ENCODE data around the gene MYL11. TPM values are rescaled to one million over a fixed set of nuclear protein-coding genes. Genes with fewer than 3 reads are reported as not detected.
"Not testable (repeated sequence)": the region's sequence is repeated elsewhere in the genome, so short reads cannot be mapped to it uniquely, and the experiment has no call there.

The MYL11 gene
- total and polyA plus RNA-seq, 3 experiments from 2014 or later = 1.9 to 4.6 (median 2.4) TPM

DNA sequence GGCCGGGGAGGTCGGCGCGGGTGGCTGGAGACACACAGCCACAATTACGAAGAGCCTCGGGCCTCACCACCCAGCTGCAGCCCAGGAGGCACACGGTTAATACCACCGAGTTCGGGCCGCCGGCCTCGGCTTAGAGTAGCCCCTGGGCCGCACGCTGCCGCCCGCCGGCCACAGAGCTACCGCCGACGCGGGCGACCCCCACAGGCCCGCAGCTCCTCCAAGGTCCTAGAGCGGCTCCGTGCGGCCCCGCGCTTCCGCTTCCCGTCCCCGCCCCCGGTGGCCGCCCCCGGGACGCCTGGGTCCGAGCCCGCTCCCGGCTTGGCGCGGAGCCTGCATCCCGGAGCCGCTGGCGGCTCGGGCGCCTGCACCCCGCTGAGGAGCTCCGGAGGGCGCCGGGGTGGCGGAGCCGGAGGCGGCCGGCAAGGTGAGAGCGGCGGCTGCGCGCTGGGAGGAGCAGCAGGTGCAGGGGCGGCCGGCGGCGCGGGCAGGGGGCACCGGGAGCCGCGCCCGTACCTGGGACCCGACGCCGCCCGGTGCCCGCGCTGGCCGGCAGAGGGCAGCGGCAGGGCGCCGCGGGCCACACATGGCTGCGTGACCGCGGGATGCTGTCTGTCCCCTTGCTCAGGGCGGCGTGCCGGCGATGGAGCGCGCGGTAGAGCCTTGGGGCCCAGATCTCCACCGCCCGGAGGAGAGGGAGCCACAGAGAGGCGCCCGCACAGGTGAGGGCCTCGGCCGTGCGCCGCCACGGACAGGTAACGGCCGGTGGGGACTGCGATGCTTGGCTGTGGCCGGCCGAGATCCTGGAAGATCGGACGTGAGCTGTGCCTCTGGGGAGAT lies 20.8 kb downstream of the MYL11 start, which contains the start of gene ZNF48:
TSS of gene ZNF48 (plus strand) at position 266 of the 837 bp plus-strand sequence. CDS start at position 641, 375 bp downstream.
- H3K27ac Mint-ChIP-seq = peak within 1 kb of the TSS; percentile 44 to 98 (median 86)
- ChIA-PET CTCF (interaction anchor here (0.8 to 3.6 kb wide), 6 partner anchors 11 to 30 kb away, joined by 3 to 19 read pairs (median 8); partner anchors contain the start of genes SEPTIN1 and ZNF771), POLR2A (interaction anchor here (0.5 to 1.9 kb wide), 9 partner anchors 12 to 280 kb away, joined by 3 to 24 read pairs (median 3); partner anchors contain the start of genes SEPTIN1, TBC1D10B and ZNF771)
- Histone ChIP-seq H3K27me3 (ENCODE audit: insufficient read depth, low read length, poor library complexity, severe bottlenecking) (no peaks in the 10 kb centered on the region), H3K4me3 (ENCODE audit: low read length) (peak within 1 kb of the TSS; percentile 60), H3K4me1 (ENCODE audit: insufficient read depth, low read length) (peaks cover 25% of the 10 kb centered on the region), H3K9me3 (ENCODE audit: low read length) (no peaks in the 10 kb centered on the region), H3K36me3 (ENCODE audit: insufficient read depth, low read length) (no peaks in the 10 kb centered on the region), H3K27ac (ENCODE audit: low read depth, low read length) (peak within 1 kb of the TSS; percentile 52)
- peaks cover 30 to 48% (median 33%) of the 10 kb centered on the region in 3 donors for H3K4me1 Mint-ChIP-seq
- H3K27me3 Mint-ChIP-seq = no peaks in the 10 kb centered on the region
- peak; percentile 37 to 64 (median 58) for DNase-seq
- peak within 1 kb of the TSS; percentile 72 to 93 (median 89) for H3K4me3 Mint-ChIP-seq
- H3K9me3 Mint-ChIP-seq = peaks cover 0 to 2% (median 0%) of the 10 kb centered on the region in 5 donors
- peaks cover 0 to 27% (median 5%) of the 10 kb centered on the region in 3 donors for H3K36me3 Mint-ChIP-seq

DNA sequence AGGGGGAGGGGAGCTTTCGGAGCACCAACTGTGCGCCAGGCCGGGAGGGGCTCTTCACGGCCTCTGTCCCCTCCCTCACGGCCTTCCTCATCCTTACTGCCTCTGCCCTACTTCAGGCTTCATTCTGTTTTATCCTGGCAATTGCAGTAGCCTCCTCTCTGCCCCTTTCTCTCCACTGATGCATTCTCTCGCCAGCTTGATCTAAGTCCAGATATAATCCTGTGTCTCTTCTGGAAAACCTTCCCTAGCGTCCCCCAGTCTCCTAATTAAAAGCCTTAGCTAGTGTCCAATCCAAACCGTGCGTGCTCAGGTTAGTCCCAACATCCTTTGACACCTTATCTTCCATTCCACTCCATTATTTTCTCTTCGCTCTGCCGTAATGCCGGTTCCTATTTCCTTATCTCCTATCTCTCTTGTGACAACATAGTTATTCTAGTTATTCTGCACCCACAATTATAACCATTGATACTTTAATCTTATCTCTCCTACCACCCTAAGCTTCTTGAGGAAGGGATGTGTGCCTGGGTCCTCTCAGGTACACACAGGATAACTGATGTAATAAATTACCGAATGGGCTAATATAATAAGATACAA lies 21.5 kb downstream of the MYL11 start:
- no peaks in the 10 kb centered on the region for H3K9me3 ChIP-seq (ENCODE audit: low read length)

GRCh38 chr16:30396627-30397026 lies 22.0 kb downstream of the MYL11 start:
- peak overlapping the region; percentile 45 to 93 (median 88) for H3K4me3 Mint-ChIP-seq
- H3K27me3 ChIP-seq (ENCODE audit: insufficient read depth, low read length, poor library complexity, severe bottlenecking); H3K9me3 Mint-ChIP-seq; H3K27me3 Mint-ChIP-seq; H3K36me3 ChIP-seq (ENCODE audit: insufficient read depth, low read length); H3K27ac ChIP-seq (ENCODE audit: low read depth, low read length); H3K9me3 ChIP-seq (ENCODE audit: low read length); DNase-seq: not testable (repeated sequence)
- peak overlapping the region in 5 of 8 donors; percentile 32 to 82 (median 62) for H3K27ac Mint-ChIP-seq
- Histone ChIP-seq H3K4me1 (ENCODE audit: insufficient read depth, low read length) (peaks cover 25% of the 10 kb centered on the region), H3K4me3 (ENCODE audit: low read length) (peak overlapping the region; percentile 60)
- ChIA-PET CTCF (interaction anchor here (0.5 to 3.6 kb wide), 5 partner anchors 9 to 423 kb away, joined by 3 to 19 read pairs (median 14); partner anchors contain the start of genes SEPTIN1, TAOK2 and ZNF771), POLR2A (interaction anchor here (0.7 to 1.9 kb wide), 2 partner anchors 11 to 612 kb away, joined by 4 to 16 read pairs; partner anchors contain the start of gene ZNF771)
- H3K4me1 Mint-ChIP-seq = peaks cover 35 to 56% (median 40%) of the 10 kb centered on the region in 3 donors
- H3K36me3 Mint-ChIP-seq = peaks cover 0 to 27% (median 5%) of the 10 kb centered on the region in 3 donors

More for the DNA sequence above, 21.5 kb downstream of the MYL11 start:
- POLR2A ChIA-PET = interaction anchor here (0.7 to 1.9 kb wide), 6 partner anchors 11 to 611 kb away, joined by 3 to 24 read pairs (median 6); partner anchors contain the start of genes SEPTIN1 and ZNF771
- peaks cover 25% of the 10 kb centered on the region for H3K4me1 ChIP-seq (ENCODE audit: insufficient read depth, low read length)
- H3K27me3 ChIP-seq (ENCODE audit: insufficient read depth, low read length, poor library complexity, severe bottlenecking) = no peaks in the 10 kb centered on the region
- H3K36me3 ChIP-seq (ENCODE audit: insufficient read depth, low read length) = no peaks in the 10 kb centered on the region
- Mint-ChIP-seq H3K27me3 (no peaks in the 10 kb centered on the region), H3K4me3 (peak overlapping the region; percentile 72 to 93 (median 88)), H3K36me3 (peaks cover 0 to 27% (median 5%) of the 10 kb centered on the region in 3 donors), H3K9me3 (peaks cover 0 to 2% (median 0%) of the 10 kb centered on the region in 5 donors), H3K4me1 (peaks cover 33 to 53% (median 36%) of the 10 kb centered on the region in 3 donors), H3K27ac (peak overlapping the region in 7 of 8 donors; percentile 28 to 89 (median 82))
- CTCF ChIA-PET = interaction anchor here (0.5 to 3.6 kb wide), 6 partner anchors 10 to 422 kb away, joined by 3 to 19 read pairs (median 8); partner anchors contain the start of genes SEPTIN1, TAOK2 and ZNF771
- peak overlapping the region; percentile 60 for H3K4me3 ChIP-seq (ENCODE audit: low read length)
- no peak for DNase-seq
- H3K27ac ChIP-seq (ENCODE audit: low read depth, low read length) = peak overlapping the region; percentile 6

DNA sequence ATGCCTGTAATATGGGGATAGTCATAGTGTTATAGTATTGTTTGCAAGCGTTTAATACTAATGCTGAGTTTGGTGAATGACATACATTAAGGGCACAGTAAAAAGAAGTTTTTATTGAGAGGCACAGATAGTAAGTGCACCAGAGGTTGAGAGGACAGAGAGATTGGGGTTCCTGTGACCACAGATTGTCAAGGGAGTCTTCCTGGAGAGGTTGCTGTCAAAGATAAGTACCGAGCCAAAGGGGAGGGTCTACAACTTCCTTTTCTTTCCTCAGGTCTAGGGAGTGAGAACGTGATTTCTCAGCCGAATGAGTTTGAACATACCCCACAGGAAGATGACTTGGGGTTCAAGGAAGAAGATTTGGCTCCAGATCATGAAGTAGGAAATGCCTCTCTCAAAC lies 22.5 kb downstream of the MYL11 start:
- Mint-ChIP-seq H3K27me3 (no peaks in the 10 kb centered on the region), H3K4me1 (peaks cover 37 to 58% (median 42%) of the 10 kb centered on the region in 3 donors), H3K27ac (peak overlapping the region; percentile 32 to 94 (median 63)), H3K4me3 (peak overlapping the region; percentile 45 to 93 (median 86)), H3K36me3 (peaks cover 0 to 27% (median 5%) of the 10 kb centered on the region in 3 donors), H3K9me3 (peaks cover 0 to 2% (median 0%) of the 10 kb centered on the region in 5 donors)
- Histone ChIP-seq H3K36me3 (ENCODE audit: insufficient read depth, low read length) (no peaks in the 10 kb centered on the region), H3K9me3 (ENCODE audit: low read length) (no peaks in the 10 kb centered on the region), H3K4me3 (ENCODE audit: low read length) (no peak overlapping the region), H3K27ac (ENCODE audit: low read depth, low read length) (no peak overlapping the region), H3K27me3 (ENCODE audit: insufficient read depth, low read length, poor library complexity, severe bottlenecking) (no peaks in the 10 kb centered on the region), H3K4me1 (ENCODE audit: insufficient read depth, low read length) (peaks cover 25% of the 10 kb centered on the region)
- ChIA-PET POLR2A (interaction anchor here (0.6 to 0.9 kb wide), 4 partner anchors 14 to 612 kb away, joined by 3 to 8 read pairs (median 4); no protein-coding TSS in a partner anchor), CTCF (interaction anchor here (0.6 to 3.6 kb wide), 4 partner anchors 9 to 155 kb away, joined by 4 to 19 read pairs (median 16); partner anchors contain the start of genes SEPTIN1 and ZNF771)
- DNase-seq = no peak

DNA sequence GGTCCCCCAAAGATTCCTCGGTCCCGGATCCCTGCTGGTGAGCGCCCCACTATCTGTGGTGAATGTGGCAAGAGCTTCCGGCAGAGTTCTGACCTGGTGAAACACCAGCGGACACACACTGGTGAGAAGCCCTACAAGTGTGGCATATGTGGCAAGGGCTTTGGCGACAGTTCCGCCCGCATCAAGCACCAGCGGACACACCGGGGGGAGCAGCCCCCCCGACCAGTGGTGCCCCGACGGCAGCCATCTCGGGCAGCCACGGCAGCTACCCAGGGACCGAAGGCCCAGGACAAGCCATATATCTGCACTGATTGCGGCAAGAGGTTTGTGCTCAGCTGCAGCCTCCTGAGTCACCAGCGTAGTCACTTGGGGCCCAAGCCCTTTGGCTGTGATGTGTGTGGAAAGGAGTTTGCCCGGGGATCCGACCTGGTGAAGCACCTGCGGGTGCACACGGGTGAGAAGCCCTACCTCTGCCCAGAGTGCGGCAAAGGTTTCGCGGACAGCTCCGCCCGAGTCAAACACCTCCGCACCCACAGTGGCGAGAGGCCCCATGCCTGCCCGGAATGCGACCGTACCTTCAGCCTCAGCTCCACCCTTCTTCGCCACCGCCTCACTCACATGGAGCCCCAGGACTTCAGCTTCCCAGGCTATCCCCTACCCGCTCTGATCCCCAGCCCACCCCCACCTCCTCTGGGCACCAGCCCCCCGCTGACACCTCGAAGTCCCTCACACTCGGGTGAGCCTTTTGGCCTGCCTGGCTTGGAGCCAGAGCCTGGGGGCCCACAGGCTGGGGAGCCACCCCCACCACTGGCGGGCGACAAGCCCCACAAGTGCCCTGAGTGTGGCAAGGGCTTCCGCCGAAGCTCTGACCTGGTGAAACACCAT lies 23.4 kb downstream of the MYL11 start:
- peaks cover 0 to 27% (median 5%) of the 10 kb centered on the region in 3 donors for H3K36me3 Mint-ChIP-seq
- peaks cover 0 to 2% (median 0%) of the 10 kb centered on the region in 5 donors for H3K9me3 Mint-ChIP-seq
- no peaks in the 10 kb centered on the region for H3K9me3 ChIP-seq (ENCODE audit: low read length)
- H3K27ac Mint-ChIP-seq = peak overlapping the region in 4 of 8 donors; percentile 70 to 94 (median 76)
- H3K27me3 ChIP-seq (ENCODE audit: insufficient read depth, low read length, poor library complexity, severe bottlenecking) = no peaks in the 10 kb centered on the region
- peaks cover 37 to 58% (median 42%) of the 10 kb centered on the region in 3 donors for H3K4me1 Mint-ChIP-seq
- H3K4me3 ChIP-seq (ENCODE audit: low read length) = no peak overlapping the region
- H3K27ac ChIP-seq (ENCODE audit: low read depth, low read length) = no peak overlapping the region
- no peak for DNase-seq
- POLR2A ChIA-PET = interaction anchor here (0.5 to 0.9 kb wide), 6 partner anchors 15 to 316 kb away, joined by 3 to 8 read pairs (median 4); partner anchors contain the start of gene SEPTIN1
- peak overlapping the region in 3 of 7 donors; percentile 52 to 86 (median 83) for H3K4me3 Mint-ChIP-seq
- H3K4me1 ChIP-seq (ENCODE audit: insufficient read depth, low read length) = peaks cover 25% of the 10 kb centered on the region
- no peaks in the 10 kb centered on the region for H3K36me3 ChIP-seq (ENCODE audit: insufficient read depth, low read length)
- CTCF ChIA-PET = interaction anchor here (0.6 to 3.2 kb wide), 5 partner anchors 11 to 154 kb away, joined by 3 to 16 read pairs (median 4); partner anchors contain the start of genes DCTPP1 and SEPTIN1
- H3K27me3 Mint-ChIP-seq = no peaks in the 10 kb centered on the region

DNA sequence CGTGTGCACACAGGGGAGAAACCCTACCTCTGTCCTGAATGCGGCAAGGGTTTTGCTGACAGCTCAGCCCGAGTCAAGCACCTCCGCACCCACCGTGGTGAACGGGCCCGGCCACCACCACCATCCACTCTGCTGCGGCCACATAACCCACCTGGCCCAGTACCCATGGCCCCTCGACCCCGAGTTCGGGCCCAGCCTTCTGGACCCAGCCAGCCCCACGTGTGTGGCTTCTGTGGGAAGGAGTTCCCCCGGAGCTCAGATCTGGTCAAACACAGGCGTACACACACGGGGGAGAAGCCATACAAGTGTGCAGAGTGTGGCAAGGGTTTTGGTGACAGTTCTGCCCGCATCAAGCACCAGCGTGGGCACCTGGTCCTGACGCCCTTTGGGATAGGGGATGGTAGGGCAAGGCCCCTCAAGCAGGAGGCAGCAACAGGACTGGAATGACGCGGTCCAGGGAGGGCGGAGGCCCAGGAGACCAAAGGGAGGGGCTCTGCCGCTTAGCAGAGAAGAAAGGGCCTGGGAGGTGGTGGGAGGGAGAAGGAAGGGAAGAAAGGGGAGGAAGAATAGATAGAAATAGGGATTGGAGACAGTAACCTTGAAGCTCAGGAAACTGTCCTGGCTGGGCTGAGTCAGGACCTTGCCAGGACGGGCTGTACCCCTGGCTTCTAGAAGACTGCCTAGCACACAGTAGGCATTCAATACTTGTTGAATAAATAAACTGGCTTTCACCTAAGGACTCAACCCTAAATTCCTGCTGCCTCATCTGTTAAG lies 24.2 kb downstream of the MYL11 start:
- Mint-ChIP-seq H3K36me3 (peaks cover 0 to 27% (median 5%) of the 10 kb centered on the region in 3 donors), H3K9me3 (peaks cover 0 to 2% (median 0%) of the 10 kb centered on the region in 5 donors), H3K4me1 (peaks cover 37 to 58% (median 42%) of the 10 kb centered on the region in 3 donors), H3K27me3 (no peaks in the 10 kb centered on the region), H3K4me3 (peak overlapping the region in 5 of 7 donors; percentile 32 to 92 (median 80)), H3K27ac (peak overlapping the region in 3 of 8 donors; percentile 8 to 94 (median 88))
- no peak overlapping the region for H3K27ac ChIP-seq (ENCODE audit: low read depth, low read length)
- ChIA-PET CTCF (interaction anchor here (1.2 to 3.2 kb wide), 4 partner anchors 10 to 51 kb away, joined by 3 to 16 read pairs (median 7); partner anchors contain the start of genes DCTPP1 and SEPTIN1), POLR2A (interaction anchor here (0.5 to 1.2 kb wide), 4 partner anchors 11 to 28 kb away, joined by 3 to 7 read pairs (median 4); partner anchors contain the start of gene SEPTIN1)
- no peak for DNase-seq
- no peaks in the 10 kb centered on the region for H3K9me3 ChIP-seq (ENCODE audit: low read length)
- H3K4me3 ChIP-seq (ENCODE audit: low read length) = no peak overlapping the region
- H3K4me1 ChIP-seq (ENCODE audit: insufficient read depth, low read length) = peaks cover 25% of the 10 kb centered on the region
- H3K27me3 ChIP-seq (ENCODE audit: insufficient read depth, low read length, poor library complexity, severe bottlenecking) = no peaks in the 10 kb centered on the region
- H3K36me3 ChIP-seq (ENCODE audit: insufficient read depth, low read length) = no peaks in the 10 kb centered on the region

All from CD8-positive, alpha-beta memory T cell (primary cell).